Measurements from ENCODE around the gene LBHD2.

The LBHD2 gene

GRCh38 chr14:103068351-103069073 lies 15.5 kb upstream of the LBHD2 start:
- H3K9me3 ChIP-seq (ENCODE audit: severe bottlenecking), result no peaks in the 10 kb centered on the region
- H3K4me1 ChIP-seq (ENCODE audit: insufficient read depth, poor library complexity, severe bottlenecking), result peaks cover 27% of the 10 kb centered on the region
- H3K27ac ChIP-seq (ENCODE audit: poor library complexity, severe bottlenecking), result peak overlapping the region; percentile 85
- TF ChIP-seq CTCF (IDR thresholded peaks at IDR 0.05; ENCODE audit: poor library complexity, severe bottlenecking), result no peak
- DNase-seq (ENCODE audit: low spot score) (no peak), ATAC-seq (ENCODE audit: low read depth) (no peak)
- no peaks in the 10 kb centered on the region for H3K36me3 ChIP-seq (ENCODE audit: low read depth)
- no peaks in the 10 kb centered on the region for H3K27me3 ChIP-seq (ENCODE audit: insufficient read depth, poor library complexity, severe bottlenecking)
- H3K4me3 ChIP-seq (ENCODE audit: severe bottlenecking), result no peak overlapping the region

- ATAC-seq (ENCODE audit: low read depth) (no peak), DNase-seq (ENCODE audit: low spot score) (no peak)
- Histone ChIP-seq H3K36me3 (ENCODE audit: low read depth) (no peaks in the 10 kb centered on the region), H3K4me3 (ENCODE audit: severe bottlenecking) (no peak overlapping the region), H3K9me3 (ENCODE audit: severe bottlenecking) (no peaks in the 10 kb centered on the region), H3K27me3 (ENCODE audit: insufficient read depth, poor library complexity, severe bottlenecking) (no peaks in the 10 kb centered on the region), H3K27ac (ENCODE audit: poor library complexity, severe bottlenecking) (no peak overlapping the region), H3K4me1 (ENCODE audit: insufficient read depth, poor library complexity, severe bottlenecking) (peaks cover 33% of the 10 kb centered on the region)
- no peak for TF ChIP-seq CTCF (IDR thresholded peaks at IDR 0.05; ENCODE audit: poor library complexity, severe bottlenecking)
Measured at GRCh38 chr14:103070263-103070885, 13.6 kb upstream of the LBHD2 start.

- Histone ChIP-seq H3K27ac (ENCODE audit: poor library complexity, severe bottlenecking) (no peak overlapping the region), H3K36me3 (ENCODE audit: low read depth) (no peaks in the 10 kb centered on the region), H3K4me3 (ENCODE audit: severe bottlenecking) (no peak overlapping the region), H3K9me3 (ENCODE audit: severe bottlenecking) (no peaks in the 10 kb centered on the region), H3K4me1 (ENCODE audit: insufficient read depth, poor library complexity, severe bottlenecking) (peaks cover 33% of the 10 kb centered on the region), H3K27me3 (ENCODE audit: insufficient read depth, poor library complexity, severe bottlenecking) (no peaks in the 10 kb centered on the region)
- no peak for TF ChIP-seq CTCF (IDR thresholded peaks at IDR 0.05; ENCODE audit: poor library complexity, severe bottlenecking)
- DNase-seq (ENCODE audit: low spot score), result no peak
- ATAC-seq (ENCODE audit: low read depth), result no peak
Measured at GRCh38 chr14:103070971-103071542, 13.0 kb upstream of the LBHD2 start.

- TF ChIP-seq CTCF (IDR thresholded peaks at IDR 0.05; ENCODE audit: poor library complexity, severe bottlenecking), result no peak
- Histone ChIP-seq H3K27me3 (ENCODE audit: insufficient read depth, poor library complexity, severe bottlenecking) (no peaks in the 10 kb centered on the region), H3K4me3 (ENCODE audit: severe bottlenecking) (no peak overlapping the region), H3K36me3 (ENCODE audit: low read depth) (no peaks in the 10 kb centered on the region), H3K27ac (ENCODE audit: poor library complexity, severe bottlenecking) (no peak overlapping the region), H3K4me1 (ENCODE audit: insufficient read depth, poor library complexity, severe bottlenecking) (peaks cover 28% of the 10 kb centered on the region), H3K9me3 (ENCODE audit: severe bottlenecking) (no peaks in the 10 kb centered on the region)
- ATAC-seq (ENCODE audit: low read depth) (peak; percentile 16; the same call in 1 of the 3 replicates), DNase-seq (ENCODE audit: low spot score) (no peak)
Measured at GRCh38 chr14:103071544-103072251, 12.3 kb upstream of the LBHD2 start.

Measured in RWPE2 (cell line).